ENCODE measurements around the gene ATPAF2. TPM values are rescaled to one million over a fixed set of nuclear protein-coding genes. Genes with fewer than 3 reads are reported as not detected.
A peak's percentile ranks its signal among the peaks of the same experiment; 100 is the strongest.

ATPAF2 gene
- total and polyA plus RNA-seq, 8 donors: 21.3 to 38.2 (median 23.4) TPM

DNA sequence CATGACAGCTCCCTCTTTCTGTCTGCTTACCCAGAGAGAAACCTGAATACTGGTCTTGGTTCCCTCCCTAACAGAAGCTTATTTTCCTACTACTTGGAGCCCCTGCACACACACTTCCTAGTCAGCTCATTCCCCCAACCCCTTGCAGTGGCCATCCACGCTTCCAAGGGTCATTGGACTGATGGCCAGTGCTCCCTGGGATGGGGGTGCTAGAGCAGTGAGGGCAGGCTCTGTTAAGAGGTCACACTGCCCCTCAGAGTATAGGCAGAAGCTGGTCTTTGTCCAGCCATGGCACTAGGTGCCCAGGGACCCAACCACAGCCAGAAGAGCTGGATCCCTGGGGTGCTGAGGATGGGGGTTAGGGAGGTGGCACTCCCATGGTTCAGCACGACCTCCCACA is 53.8 kb downstream of the ATPAF2 start:
- Histone ChIP-seq H3K27ac (no peak overlapping the region), H3K4me3 (no peak overlapping the region), H3K27me3 (no peaks in the 10 kb centered on the region), H3K4me1 (no peaks in the 10 kb centered on the region), H3K9me3 (no peaks in the 10 kb centered on the region), H3K36me3 (no peaks in the 10 kb centered on the region)
- TF ChIP-seq, protein P1, sequence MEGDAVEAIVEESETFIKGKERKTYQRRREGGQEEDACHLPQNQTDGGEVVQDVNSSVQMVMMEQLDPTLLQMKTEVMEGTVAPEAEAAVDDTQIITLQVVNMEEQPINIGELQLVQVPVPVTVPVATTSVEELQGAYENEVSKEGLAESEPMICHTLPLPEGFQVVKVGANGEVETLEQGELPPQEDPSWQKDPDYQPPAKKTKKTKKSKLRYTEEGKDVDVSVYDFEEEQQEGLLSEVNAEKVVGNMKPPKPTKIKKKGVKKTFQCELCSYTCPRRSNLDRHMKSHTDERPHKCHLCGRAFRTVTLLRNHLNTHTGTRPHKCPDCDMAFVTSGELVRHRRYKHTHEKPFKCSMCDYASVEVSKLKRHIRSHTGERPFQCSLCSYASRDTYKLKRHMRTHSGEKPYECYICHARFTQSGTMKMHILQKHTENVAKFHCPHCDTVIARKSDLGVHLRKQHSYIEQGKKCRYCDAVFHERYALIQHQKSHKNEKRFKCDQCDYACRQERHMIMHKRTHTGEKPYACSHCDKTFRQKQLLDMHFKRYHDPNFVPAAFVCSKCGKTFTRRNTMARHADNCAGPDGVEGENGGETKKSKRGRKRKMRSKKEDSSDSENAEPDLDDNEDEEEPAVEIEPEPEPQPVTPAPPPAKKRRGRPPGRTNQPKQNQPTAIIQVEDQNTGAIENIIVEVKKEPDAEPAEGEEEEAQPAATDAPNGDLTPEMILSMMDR (IDR thresholded peaks at IDR 0.05): no peak
- intact Hi-C loops (cut with DNase I): no loop called here
- no peak for ATAC-seq
- DNase-seq: no peak

GRCh38 chr17:17983776-17984175 is 55.2 kb downstream of the ATPAF2 start:
- Histone ChIP-seq H3K36me3 (no peaks in the 10 kb centered on the region), H3K4me1 (peaks cover 0 to 2% of the 10 kb centered on the region in 2 donors), H3K27ac (no peak overlapping the region), H3K4me3 (no peak overlapping the region), H3K27me3 (no peaks in the 10 kb centered on the region), H3K9me3 (no peaks in the 10 kb centered on the region)
- DNase-seq: no peak
- TF ChIP-seq, protein P1 (IDR thresholded peaks at IDR 0.05): no peak
- ATAC-seq: no peak
- intact Hi-C loops (cut with DNase I): no loop called here

DNA sequence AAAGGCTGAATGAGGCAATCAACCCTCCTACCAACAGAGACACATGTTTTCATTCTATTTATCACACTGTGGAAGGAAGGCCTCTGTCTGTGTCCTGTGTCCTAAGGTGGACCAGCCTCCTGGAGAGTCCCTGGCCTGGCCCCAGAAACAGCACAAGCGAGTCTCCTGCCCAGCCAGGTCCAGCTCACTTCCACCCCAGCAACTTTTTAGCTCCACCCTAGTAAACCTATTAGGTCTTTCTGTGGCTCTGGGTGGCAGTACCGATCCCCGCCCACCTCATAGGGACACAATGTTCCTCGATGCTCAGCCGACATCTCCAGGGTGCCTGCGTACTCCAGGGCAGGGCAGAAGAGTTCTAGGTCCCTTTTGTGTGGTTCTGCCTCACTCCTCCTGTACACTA is 55.6 kb downstream of the ATPAF2 start:
- H3K27me3 ChIP-seq: no peaks in the 10 kb centered on the region
- H3K36me3 ChIP-seq: no peaks in the 10 kb centered on the region
- peaks cover 0 to 6% of the 10 kb centered on the region in 2 donors for H3K4me1 ChIP-seq
- no peaks in the 10 kb centered on the region for H3K9me3 ChIP-seq
- H3K4me3 ChIP-seq: no peak overlapping the region
- TF ChIP-seq, protein P1 (IDR thresholded peaks at IDR 0.05): no peak
- no peak for ATAC-seq
- DNase-seq: no peak
- no peak overlapping the region for H3K27ac ChIP-seq
- intact Hi-C loops (cut with DNase I): no loop called here

DNA sequence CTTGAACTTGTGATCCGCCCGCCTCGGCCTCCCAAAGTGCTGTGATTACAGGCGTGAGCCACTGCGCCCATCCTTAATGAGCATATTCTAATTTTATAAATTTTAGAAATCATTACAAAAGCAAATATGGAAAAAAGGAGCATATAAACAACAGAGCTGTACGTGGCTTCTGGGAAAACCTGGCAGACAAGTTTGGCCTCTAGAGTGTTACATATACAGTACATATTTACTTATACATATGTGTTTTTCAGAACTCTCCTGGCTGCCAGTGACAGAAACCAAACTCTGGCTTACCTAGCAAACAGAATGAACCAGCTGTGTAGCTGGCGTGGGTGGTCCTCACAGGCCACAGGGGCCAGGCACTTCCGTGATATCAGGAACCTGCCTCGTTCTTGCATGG is 56.2 kb downstream of the ATPAF2 start:
- H3K4me3 ChIP-seq: no peak overlapping the region
- peak in 1 of 4 donors; percentile 57 for DNase-seq
- TF ChIP-seq, protein P1 (IDR thresholded peaks at IDR 0.05): no peak
- no peaks in the 10 kb centered on the region for H3K36me3 ChIP-seq
- H3K27ac ChIP-seq: no peak overlapping the region
- no peaks in the 10 kb centered on the region for H3K9me3 ChIP-seq
- intact Hi-C loops (cut with DNase I): no loop called here
- ATAC-seq: no peak
- H3K4me1 ChIP-seq: peaks cover 0 to 7% of the 10 kb centered on the region in 2 donors
- no peaks in the 10 kb centered on the region for H3K27me3 ChIP-seq

DNA sequence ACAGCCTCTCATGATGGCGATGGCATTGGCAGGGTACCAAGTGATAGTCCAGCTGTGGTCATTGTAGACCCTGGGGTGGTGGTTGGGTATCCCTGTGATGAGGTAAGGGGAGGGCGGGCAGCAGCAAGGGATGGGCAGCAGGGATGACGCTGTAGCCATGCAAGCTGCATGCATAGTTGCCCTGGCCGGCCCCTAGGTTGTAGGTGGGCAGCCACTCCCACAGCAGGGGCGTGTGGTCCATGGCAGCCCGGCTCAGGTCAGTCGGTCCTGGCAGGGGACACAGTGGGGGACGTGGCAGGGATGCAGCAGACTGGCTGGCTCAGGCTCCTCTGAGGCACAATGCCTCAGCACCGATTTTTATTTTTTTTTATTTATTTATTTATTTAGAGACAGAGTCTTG is 57.6 kb downstream of the ATPAF2 start:
- H3K27me3 ChIP-seq: no peaks in the 10 kb centered on the region
- H3K36me3 ChIP-seq: no peaks in the 10 kb centered on the region
- H3K4me1 ChIP-seq: peaks cover 0 to 7% of the 10 kb centered on the region in 2 donors
- no peak overlapping the region for H3K27ac ChIP-seq
- TF ChIP-seq, protein P1 (IDR thresholded peaks at IDR 0.05): no peak
- no peaks in the 10 kb centered on the region for H3K9me3 ChIP-seq
- DNase-seq: no peak
- no peak overlapping the region for H3K4me3 ChIP-seq
- no peak for ATAC-seq
- intact Hi-C loops (cut with DNase I): no loop called here
